IPS-18c (cell line): Measurements from ENCODE around the gene FCN1.

Experiments used
- H3K4me3 ChIP-seq: 2 replicates; pipeline ENCODE4 v1.7.0; 2013; ENCODE audit warnings: low read depth, mild to moderate bottlenecking, low read length, moderate library complexity; ENCODE audit not compliant: insufficient read depth
- H3K9me3 ChIP-seq: one replicate; pipeline ENCODE4 v1.6.1; 2013; ENCODE audit warnings: mild to moderate bottlenecking, low read length, moderate library complexity; ENCODE audit not compliant: control insufficient read depth, insufficient read depth

Gene FCN1

GRCh38 chr9:134942011-134942787 is 24.5 kb upstream of the FCN1 start:
- Histone ChIP-seq H3K9me3 (no peaks in the 10 kb centered on the region), H3K4me3 (no peak overlapping the region)

GRCh38 chr9:134940236-134941208 is 22.8 kb upstream of the FCN1 start:
- H3K9me3 ChIP-seq = no peaks in the 10 kb centered on the region
- no peak overlapping the region for H3K4me3 ChIP-seq

DNA sequence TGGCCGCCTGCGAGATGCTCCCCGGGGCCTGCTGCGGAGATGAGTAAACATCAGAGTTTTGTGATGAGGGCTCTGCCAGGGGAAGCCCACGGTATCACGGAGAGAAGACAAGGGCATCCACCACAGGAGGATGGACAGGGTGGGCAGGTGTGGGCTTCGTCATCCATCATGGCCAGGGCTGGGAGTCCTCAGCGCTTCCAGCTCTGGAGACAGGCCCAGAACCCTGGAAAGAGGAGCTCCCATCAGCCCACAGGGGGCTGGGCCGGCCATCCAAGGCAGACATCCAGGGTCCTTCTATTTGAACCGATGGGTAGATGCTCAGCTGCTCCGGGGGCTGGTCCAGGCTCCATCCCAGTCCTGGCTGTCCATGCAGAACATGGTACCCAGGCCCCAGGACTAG is 22.1 kb upstream of the FCN1 start:
- no peaks in the 10 kb centered on the region for H3K9me3 ChIP-seq

DNA sequence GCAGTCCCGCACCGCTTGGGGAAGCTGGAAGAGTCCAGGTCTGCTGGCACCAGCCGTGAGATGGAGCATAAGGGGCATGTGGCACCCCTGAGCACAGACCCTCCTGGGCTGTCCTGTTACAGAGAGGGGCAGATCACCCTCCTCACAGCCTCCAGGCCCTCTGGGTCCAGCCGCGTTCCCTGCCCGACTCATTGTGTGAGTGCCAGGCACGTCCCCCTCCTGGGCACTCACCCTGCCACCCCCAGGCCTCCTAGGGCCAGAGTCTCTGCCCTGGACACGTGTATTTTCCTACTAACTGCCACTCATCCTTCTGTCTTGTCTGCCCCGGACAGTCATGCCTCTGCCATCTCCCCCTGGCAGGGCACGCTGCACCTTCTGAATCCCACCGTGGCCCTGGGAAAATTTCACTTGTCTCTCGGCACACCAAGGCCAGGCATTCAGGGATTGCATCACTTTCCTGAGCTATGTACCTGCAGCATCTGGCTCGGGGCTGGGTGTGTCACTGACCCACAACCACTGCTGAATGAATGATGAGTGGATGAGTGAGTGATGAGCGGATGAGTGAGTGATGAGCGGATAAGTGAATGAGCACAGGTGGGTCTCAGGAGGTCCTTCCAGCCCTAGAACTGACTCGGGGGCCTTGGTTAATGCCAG is 21.5 kb upstream of the FCN1 start:
- Histone ChIP-seq H3K9me3 (no peaks in the 10 kb centered on the region), H3K4me3 (no peak overlapping the region)

More for the DNA sequence above, 22.1 kb upstream of the FCN1 start:
- H3K4me3 ChIP-seq = no peak overlapping the region

GRCh38 chr9:134938346-134939079 is 20.8 kb upstream of the FCN1 start:
- Histone ChIP-seq H3K4me3 (no peak overlapping the region), H3K9me3 (no peaks in the 10 kb centered on the region)

DNA sequence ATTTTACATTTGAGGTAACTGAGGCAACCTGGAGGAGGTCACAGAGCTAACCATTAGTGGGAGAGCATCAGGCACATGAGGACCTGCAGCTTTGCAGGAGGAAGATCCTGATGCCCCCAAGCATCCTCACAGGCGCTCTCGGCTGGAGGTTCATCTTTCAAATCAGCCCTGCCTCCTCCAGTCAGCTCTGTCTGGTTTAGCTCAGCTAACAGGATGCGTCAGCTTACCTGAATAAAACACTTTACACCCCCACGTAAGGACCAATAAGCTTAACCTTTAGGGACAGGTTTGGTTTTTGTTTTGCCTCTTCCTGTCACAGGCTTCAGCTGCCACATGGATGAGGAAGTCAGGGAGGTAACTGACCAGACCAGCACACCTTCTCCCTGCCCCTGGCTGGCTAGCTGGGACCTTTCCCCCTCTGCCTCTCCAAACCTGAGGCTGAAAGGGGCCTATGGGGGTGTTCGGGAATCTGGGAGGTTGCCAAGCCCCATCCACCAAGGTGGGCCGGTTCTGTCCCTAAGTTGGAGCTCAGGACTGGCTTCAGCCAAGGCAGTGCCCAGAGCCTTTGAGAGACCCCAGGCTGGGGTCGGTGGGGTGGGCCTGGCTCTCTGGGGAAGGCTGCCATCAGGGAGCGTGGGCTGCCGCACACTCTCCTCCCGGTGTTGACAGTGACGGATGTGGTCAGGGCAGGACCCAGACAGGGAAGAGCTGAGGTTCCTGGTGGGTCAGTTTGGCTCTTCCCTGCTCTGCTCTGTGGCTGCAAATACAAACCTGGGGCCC is 20.0 kb upstream of the FCN1 start:
- no peaks in the 10 kb centered on the region for H3K9me3 ChIP-seq

GRCh38 chr9:134937164-134937555 is 19.4 kb upstream of the FCN1 start:
- Histone ChIP-seq H3K9me3 (no peaks in the 10 kb centered on the region), H3K4me3 (no peak overlapping the region)

More for the DNA sequence above, 20.0 kb upstream of the FCN1 start:
- H3K4me3 ChIP-seq = no peak overlapping the region

GRCh38 chr9:134936346-134937163 is 18.8 kb upstream of the FCN1 start:
- H3K4me3 ChIP-seq = no peak overlapping the region

DNA sequence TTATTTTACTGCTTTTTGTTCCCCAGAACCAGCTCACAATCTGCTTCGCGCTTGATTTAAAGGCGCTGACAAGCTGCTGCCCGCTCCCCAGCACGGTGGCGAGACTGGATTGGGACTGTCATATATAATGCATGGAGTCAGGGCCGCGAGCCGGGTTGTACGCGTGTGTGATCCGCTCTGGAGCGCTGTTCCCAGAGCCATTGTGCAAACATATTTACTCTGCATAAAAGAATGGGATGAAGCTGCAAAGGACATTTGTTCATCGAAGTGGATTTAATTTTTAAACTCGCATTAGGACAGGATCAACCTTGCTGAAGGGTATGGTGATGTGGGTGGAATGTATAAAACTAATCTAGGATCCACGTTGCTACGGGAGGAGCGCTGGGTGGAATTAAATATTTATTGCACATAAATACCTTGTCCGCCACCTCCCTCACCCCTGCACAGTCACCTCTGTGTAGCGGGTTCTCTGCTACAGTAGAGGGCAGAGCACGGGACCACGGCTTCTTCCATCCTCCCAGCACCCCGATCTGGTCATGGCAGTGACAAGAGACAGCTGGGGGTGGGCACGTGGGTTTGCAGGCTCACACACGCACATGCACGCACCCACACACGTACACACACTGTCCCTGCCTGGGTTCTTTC is 18.1 kb upstream of the FCN1 start:
- H3K4me3 ChIP-seq = no peak overlapping the region
- no peaks in the 10 kb centered on the region for H3K9me3 ChIP-seq

More at GRCh38 chr9:134936346-134937163, 18.8 kb upstream of the FCN1 start:
- H3K9me3 ChIP-seq = no peaks in the 10 kb centered on the region

- no peak overlapping the region for H3K4me3 ChIP-seq
These were observed 17.4 kb upstream of the FCN1 start for GRCh38 chr9:134935056-134935640.

DNA sequence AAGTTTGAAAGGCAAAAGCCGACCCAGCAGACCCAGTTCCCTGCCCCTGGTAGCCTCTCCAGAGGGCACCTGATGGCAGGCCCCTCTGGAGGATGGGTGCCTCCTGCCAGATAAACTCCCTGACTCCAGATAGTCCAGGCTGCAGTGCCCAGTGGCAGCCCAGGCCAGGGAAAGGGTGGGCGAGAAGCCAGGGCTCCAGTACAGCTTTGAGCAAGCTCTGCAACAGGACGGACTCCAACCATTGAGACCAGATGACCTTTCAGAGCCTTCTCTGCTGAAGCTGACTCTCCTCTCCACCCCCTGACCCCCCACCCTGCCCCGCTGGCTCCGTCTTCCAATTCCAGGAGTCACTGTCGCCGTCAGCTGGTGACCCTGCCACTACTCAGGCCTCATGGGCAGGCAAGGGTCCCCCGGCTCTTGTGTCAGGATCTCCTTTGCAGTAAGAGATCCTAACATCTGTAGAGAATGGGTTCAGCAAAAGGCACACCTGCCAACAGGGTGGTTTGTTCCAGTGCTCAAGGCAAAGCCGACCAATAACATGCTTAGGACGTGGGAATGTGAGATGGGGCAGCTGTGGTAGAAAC is 15.5 kb upstream of the FCN1 start:
- no peaks in the 10 kb centered on the region for H3K9me3 ChIP-seq
- H3K4me3 ChIP-seq = no peak overlapping the region

More at GRCh38 chr9:134935056-134935640, 17.4 kb upstream of the FCN1 start:
- no peaks in the 10 kb centered on the region for H3K9me3 ChIP-seq

GRCh38 chr9:134932606-134933005 is 14.9 kb upstream of the FCN1 start:
- H3K4me3 ChIP-seq = no peak overlapping the region

GRCh38 chr9:134932171-134932570 is 14.5 kb upstream of the FCN1 start:
- Histone ChIP-seq H3K9me3 (no peaks in the 10 kb centered on the region), H3K4me3 (no peak overlapping the region)

More at GRCh38 chr9:134932606-134933005, 14.9 kb upstream of the FCN1 start:
- no peaks in the 10 kb centered on the region for H3K9me3 ChIP-seq

GRCh38 chr9:134930398-134930797 is 12.7 kb upstream of the FCN1 start:
- H3K9me3 ChIP-seq = no peaks in the 10 kb centered on the region
- no peak overlapping the region for H3K4me3 ChIP-seq
